ENCODE data around the gene ZNF576. TPM values are rescaled to one million over a fixed set of nuclear protein-coding genes. Genes with fewer than 3 reads are reported as not detected.

Gene ZNF576
- total RNA-seq, 6 experiments from 2014 or later, result 18.1 to 20.8 (median 20.0) TPM

- 0 out of 2 replicates have a peak, but pooled peaks cover 4% of the 10 kb centered on the region for H3K36me3 Mint-ChIP-seq (ENCODE audit: low read depth)
- DNase-seq, result no peak
- H3K9me3 Mint-ChIP-seq, result no peaks in the 10 kb centered on the region
- H3K27me3 Mint-ChIP-seq (ENCODE audit: insufficient read depth), result no peaks in the 10 kb centered on the region
- peaks cover 27% of the 10 kb centered on the region for H3K4me1 Mint-ChIP-seq (ENCODE audit: low read depth)
- TF ChIP-seq CTCF (IDR thresholded peaks at IDR 0.05), result no peak
- H3K4me3 Mint-ChIP-seq, result no peak overlapping the region
- peak overlapping the region; percentile 1; the same call in 1 of the 2 replicates for H3K27ac Mint-ChIP-seq
Observed at GRCh38 chr19:43569657-43570056, 26.7 kb upstream of the ZNF576 start.

- Mint-ChIP-seq H3K4me1 (ENCODE audit: low read depth) (peaks cover 33% of the 10 kb centered on the region), H3K9me3 (no peaks in the 10 kb centered on the region), H3K27ac (peak overlapping the region; percentile 1; the same call in 1 of the 2 replicates), H3K36me3 (ENCODE audit: low read depth) (no peaks in the 10 kb centered on the region), H3K4me3 (no peak overlapping the region), H3K27me3 (ENCODE audit: insufficient read depth) (peaks cover 3% of the 10 kb centered on the region)
- DNase-seq, result no peak
- no peak for TF ChIP-seq CTCF (IDR thresholded peaks at IDR 0.05)
Observed at GRCh38 chr19:43570174-43570791, 26.1 kb upstream of the ZNF576 start.

GRCh38 chr19:43572171-43572588, 24.2 kb upstream of the ZNF576 start:
- no peak for TF ChIP-seq CTCF (IDR thresholded peaks at IDR 0.05)
- Mint-ChIP-seq H3K36me3 (ENCODE audit: low read depth) (no peaks in the 10 kb centered on the region), H3K27me3 (ENCODE audit: insufficient read depth) (peaks cover 5% of the 10 kb centered on the region), H3K9me3 (no peaks in the 10 kb centered on the region), H3K4me3 (no peak overlapping the region), H3K4me1 (ENCODE audit: low read depth) (peaks cover 33% of the 10 kb centered on the region), H3K27ac (no peak overlapping the region; the same call in 1 of the 2 replicates)
- no peak for DNase-seq

- Mint-ChIP-seq H3K4me3 (peak overlapping the region; percentile 100), H3K4me1 (ENCODE audit: low read depth) (peaks cover 33% of the 10 kb centered on the region), H3K27ac (peak overlapping the region; percentile 96), H3K36me3 (ENCODE audit: low read depth) (no peaks in the 10 kb centered on the region), H3K9me3 (no peaks in the 10 kb centered on the region), H3K27me3 (ENCODE audit: insufficient read depth) (peaks cover 7% of the 10 kb centered on the region)
- no peak for DNase-seq
- no peak for TF ChIP-seq CTCF (IDR thresholded peaks at IDR 0.05)
Observed at GRCh38 chr19:43574424-43575155, 21.8 kb upstream of the ZNF576 start.

- peak; percentile 98 for DNase-seq
- peak within 1 kb of the TSS; percentile 100 for H3K4me3 Mint-ChIP-seq
- no peaks in the 10 kb centered on the region for H3K9me3 Mint-ChIP-seq
- peaks cover 27% of the 10 kb centered on the region for H3K4me1 Mint-ChIP-seq (ENCODE audit: low read depth)
- no peaks in the 10 kb centered on the region for H3K36me3 Mint-ChIP-seq (ENCODE audit: low read depth)
- H3K27me3 Mint-ChIP-seq (ENCODE audit: insufficient read depth), result peaks cover 7% of the 10 kb centered on the region
- peak within 1 kb of the TSS; percentile 96 for H3K27ac Mint-ChIP-seq
- TF ChIP-seq CTCF (IDR thresholded peaks at IDR 0.05), result no peak; the same call in 1 of the 2 replicates
Observed at GRCh38 chr19:43575156-43575950, 21.0 kb upstream of the ZNF576 start, which contains the start of the genes PINLYP and XRCC1. TSS of gene PINLYP (plus strand) at chr19:43575801. CDS start at chr19:43577192, 1,391 bp downstream. TSS of gene XRCC1 (minus strand) at chr19:43575527. CDS start at chr19:43575458, 69 bp downstream.

Measured in HFFc6 (cell line).